SU-DHL-6 (cell line): ENCODE data around the gene LY6G6D.

Source experiments
- CTCF ChIP-seq: fragments of 200-600 bp; sonication (generic); IDR thresholded peaks from one replicate; pipeline ENCODE4 v1.5.1; 2017; ENCODE audit warnings: antibody characterized with exemption, mild to moderate bottlenecking, low read length, moderate library complexity; ENCODE audit not compliant: insufficient read depth, poor library complexity, severe bottlenecking
- EZH2phosphoT487 ChIP-seq: fragments of 200-600 bp; sonication (generic), shearing (Covaris generic); conservative IDR thresholded peaks from 2 replicates; pipeline ENCODE4 v1.6.1; 2018; ENCODE audit warnings: mild to moderate bottlenecking, antibody characterized with exemption, low read length, moderate library complexity, mixed read lengths

DNA sequence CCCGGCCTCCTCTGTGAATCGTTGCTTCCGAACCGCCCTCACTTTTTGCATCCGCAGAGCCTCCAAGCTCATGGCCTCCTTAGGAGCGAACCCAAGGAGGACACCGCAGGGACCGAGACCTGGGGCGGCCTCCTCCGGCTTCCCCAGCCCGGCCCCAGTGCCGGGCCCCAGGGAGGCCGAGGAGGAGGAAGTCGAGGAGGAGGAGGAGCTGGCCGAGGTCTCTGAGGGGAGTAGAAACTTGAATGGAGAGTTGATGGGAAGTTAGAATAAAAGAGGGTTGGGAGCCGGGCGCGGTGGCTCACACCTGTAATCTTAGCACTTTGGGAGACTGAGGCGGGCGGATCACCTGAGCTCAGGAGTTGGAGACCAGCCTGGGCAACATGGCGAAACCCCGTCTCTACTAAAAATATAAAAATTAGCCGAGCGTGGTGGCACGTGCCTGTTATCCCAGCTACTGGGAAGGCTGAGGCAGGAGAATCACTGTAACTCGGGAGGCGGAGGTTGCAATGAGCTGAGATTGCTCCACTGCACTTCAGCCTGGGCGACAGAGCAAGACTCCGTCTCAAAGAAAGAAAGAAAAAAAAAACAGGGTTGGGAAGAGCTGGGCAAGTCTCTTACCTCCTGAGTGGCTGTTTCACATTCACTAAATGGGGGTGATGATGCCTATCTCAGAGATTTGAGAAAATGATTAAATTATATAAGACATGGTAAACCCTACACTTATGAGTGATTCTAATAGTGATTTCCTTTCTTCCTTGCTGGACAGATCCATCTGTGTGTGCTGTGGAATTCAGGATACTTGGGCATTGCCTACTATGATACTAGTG lies 25.5 kb downstream of the LY6G6D start:
- no peak for TF ChIP-seq CTCF
- TF ChIP-seq EZH2phosphoT487 = no peak
